WTC11 (cell line): ENCODE data around the gene GALM. TPM values are rescaled to one million over a fixed set of nuclear protein-coding genes. Genes with fewer than 3 reads are reported as not detected.

Experiments used
- CREM ChIP-seq: sonication (generic); formaldehyde crosslinking; IDR thresholded peaks from 2 replicates; pipeline ENCODE4 v1.8.1; 2022; ENCODE audit warnings: mild to moderate bottlenecking, missing genetic modification reagents, moderate library complexity
- EMX1 ChIP-seq: fragments of 250-450 bp; sonication (Bioruptor Pico); IDR thresholded peaks from 2 replicates; pipeline ENCODE4 v1.8.0; 2021; ENCODE audit warnings: mild to moderate bottlenecking
- ESRRA ChIP-seq: sonication (generic); formaldehyde crosslinking; IDR thresholded peaks from 2 replicates; pipeline ENCODE4 v1.8.1; 2022; ENCODE audit warnings: mild to moderate bottlenecking, missing genetic modification reagents, borderline replicate concordance
- GABPB1 ChIP-seq: sonication (generic); formaldehyde crosslinking; IDR thresholded peaks from 2 replicates; pipeline ENCODE4 v1.8.1; 2023; ENCODE audit warnings: mild to moderate bottlenecking, missing genetic modification reagents
- GRHL2 ChIP-seq: fragments of 250-450 bp; sonication (Bioruptor Pico); IDR thresholded peaks from 2 replicates; pipeline ENCODE4 v1.8.0; 2022; ENCODE audit warnings: mild to moderate bottlenecking, moderate library complexity; ENCODE audit not compliant: insufficient replicate concordance, severe bottlenecking
- MYBL2 ChIP-seq: sonication (generic); formaldehyde crosslinking; IDR thresholded peaks from 2 replicates; pipeline ENCODE4 v1.8.1; 2023; ENCODE audit warnings: mild to moderate bottlenecking, moderate library complexity, missing genetic modification reagents
- NR1H2 ChIP-seq: sonication (generic); formaldehyde crosslinking; IDR thresholded peaks from 2 replicates; pipeline ENCODE4 v1.9.0; 2021; ENCODE audit warnings: mild to moderate bottlenecking, moderate library complexity, missing genetic modification reagents
- SOX15 ChIP-seq: fragments of 250-450 bp; sonication (Bioruptor Pico); IDR thresholded peaks from 2 replicates; pipeline ENCODE4 v1.9.0; 2021; ENCODE audit warnings: mild to moderate bottlenecking
- ZBTB21 ChIP-seq: sonication (generic); formaldehyde crosslinking; IDR thresholded peaks from 2 replicates; pipeline ENCODE4 v1.8.1; 2023; ENCODE audit warnings: mild to moderate bottlenecking, missing genetic modification reagents, borderline replicate concordance
- ZNF416 ChIP-seq: fragments of 250-450 bp; sonication (Bioruptor Pico); IDR thresholded peaks from 2 replicates; pipeline ENCODE4 v1.9.0; 2021; ENCODE audit warnings: mild to moderate bottlenecking, inconsistent platforms
- total RNA-seq: library from RNA; stranded (reverse); gene quantifications from 3 replicates; pipeline ENCODE4 v1.2.3, GENCODE V29; 2021
- TF ChIP-seq, protein P1 (sequence below): sonication (generic); formaldehyde crosslinking; IDR thresholded peaks from 2 replicates; pipeline ENCODE4 v1.8.1; 2023; ENCODE audit warnings: mild to moderate bottlenecking, moderate library complexity, missing genetic modification reagents
- TF ChIP-seq, protein P2 (sequence below): sonication (generic); formaldehyde crosslinking; IDR thresholded peaks from 2 replicates; pipeline ENCODE4 v1.8.1; 2022; ENCODE audit warnings: mild to moderate bottlenecking, moderate library complexity, missing genetic modification reagents
- TF ChIP-seq, protein P3 (sequence below): sonication (generic); formaldehyde crosslinking; IDR thresholded peaks from 2 replicates; pipeline ENCODE4 v1.8.1; 2023; ENCODE audit warnings: mild to moderate bottlenecking, missing genetic modification reagents, borderline replicate concordance
- TF ChIP-seq, protein P4 (sequence below): fragments of 250-450 bp; sonication (Bioruptor Pico); IDR thresholded peaks from 2 replicates; pipeline ENCODE4 v1.9.0; 2021; ENCODE audit warnings: mild to moderate bottlenecking, borderline replicate concordance
- TF ChIP-seq, protein P5 (sequence below): sonication (generic); formaldehyde crosslinking; IDR thresholded peaks from 2 replicates; pipeline ENCODE4 v1.8.1; 2022; ENCODE audit warnings: missing genetic modification reagents, borderline replicate concordance
- TF ChIP-seq, protein P6 (sequence below): sonication (generic); formaldehyde crosslinking; IDR thresholded peaks from 2 replicates; pipeline ENCODE4 v1.8.0; 2022; ENCODE audit warnings: mild to moderate bottlenecking, missing genetic modification reagents
- TF ChIP-seq, protein P7 (sequence below): sonication (generic); formaldehyde crosslinking; IDR thresholded peaks from 2 replicates; pipeline ENCODE4 v1.8.0; 2023; ENCODE audit warnings: mild to moderate bottlenecking, missing genetic modification reagents
- TF ChIP-seq, protein P8 (sequence below): sonication (generic); formaldehyde crosslinking; conservative IDR thresholded peaks from 2 replicates; pipeline ENCODE4 v1.8.1; 2023; ENCODE audit warnings: mild to moderate bottlenecking, low read depth, missing genetic modification reagents, moderate library complexity

GALM gene
- total RNA-seq, 1 experiment from 2014 or later, result 11.2 TPM

DNA sequence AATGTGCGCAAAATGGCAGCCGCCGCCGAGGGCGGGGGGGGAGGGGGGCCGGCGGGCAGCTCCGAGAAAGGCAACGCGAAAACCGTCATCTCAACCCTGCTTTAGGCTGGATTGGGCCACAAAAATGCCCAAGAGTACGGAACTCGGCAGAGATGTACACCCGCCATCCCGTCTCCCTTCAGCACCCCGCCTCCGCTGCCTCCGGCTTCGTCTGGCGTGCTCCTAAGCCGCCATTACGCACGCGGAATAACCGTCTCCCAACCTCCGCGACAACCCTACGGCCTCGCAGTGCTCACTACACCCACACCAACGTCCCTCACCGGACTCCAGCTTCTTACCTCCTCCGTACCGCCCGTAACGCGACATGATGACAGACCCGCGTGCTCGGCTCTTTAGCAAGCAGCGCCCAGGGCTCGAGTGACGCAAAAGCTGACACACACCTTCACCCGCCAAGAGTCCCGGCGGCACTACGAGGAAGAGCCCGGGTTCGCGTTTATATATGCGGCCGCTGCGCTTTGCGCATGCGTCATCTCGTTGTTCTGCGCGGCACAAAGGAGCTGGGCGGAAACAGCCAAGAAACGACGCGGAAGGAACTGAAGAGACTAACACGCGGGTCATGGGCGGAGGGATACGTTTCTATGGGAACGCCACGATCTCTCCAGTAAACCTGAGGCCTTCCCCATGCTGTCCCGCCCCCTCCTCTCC, 85.1 kb downstream of the GALM start, which contains the start of gene SRSF7 (continued):
- TF ChIP-seq, protein P1, sequence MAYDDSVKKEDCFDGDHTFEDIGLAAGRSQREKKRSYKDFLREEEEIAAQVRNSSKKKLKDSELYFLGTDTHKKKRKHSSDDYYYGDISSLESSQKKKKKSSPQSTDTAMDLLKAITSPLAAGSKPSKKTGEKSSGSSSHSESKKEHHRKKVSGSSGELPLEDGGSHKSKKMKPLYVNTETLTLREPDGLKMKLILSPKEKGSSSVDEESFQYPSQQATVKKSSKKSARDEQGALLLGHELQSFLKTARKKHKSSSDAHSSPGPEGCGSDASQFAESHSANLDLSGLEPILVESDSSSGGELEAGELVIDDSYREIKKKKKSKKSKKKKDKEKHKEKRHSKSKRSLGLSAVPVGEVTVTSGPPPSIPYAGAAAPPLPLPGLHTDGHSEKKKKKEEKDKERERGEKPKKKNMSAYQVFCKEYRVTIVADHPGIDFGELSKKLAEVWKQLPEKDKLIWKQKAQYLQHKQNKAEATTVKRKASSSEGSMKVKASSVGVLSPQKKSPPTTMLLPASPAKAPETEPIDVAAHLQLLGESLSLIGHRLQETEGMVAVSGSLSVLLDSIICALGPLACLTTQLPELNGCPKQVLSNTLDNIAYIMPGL, result peak; percentile 71; the same call in 1 of the 2 replicates
- TF ChIP-seq ZNF416, result peak; percentile 91
- TF ChIP-seq, protein P2, sequence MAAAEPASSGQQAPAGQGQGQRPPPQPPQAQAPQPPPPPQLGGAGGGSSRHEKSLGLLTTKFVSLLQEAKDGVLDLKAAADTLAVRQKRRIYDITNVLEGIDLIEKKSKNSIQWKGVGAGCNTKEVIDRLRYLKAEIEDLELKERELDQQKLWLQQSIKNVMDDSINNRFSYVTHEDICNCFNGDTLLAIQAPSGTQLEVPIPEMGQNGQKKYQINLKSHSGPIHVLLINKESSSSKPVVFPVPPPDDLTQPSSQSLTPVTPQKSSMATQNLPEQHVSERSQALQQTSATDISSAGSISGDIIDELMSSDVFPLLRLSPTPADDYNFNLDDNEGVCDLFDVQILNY, result peak; percentile 73
- TF ChIP-seq, protein P3, sequence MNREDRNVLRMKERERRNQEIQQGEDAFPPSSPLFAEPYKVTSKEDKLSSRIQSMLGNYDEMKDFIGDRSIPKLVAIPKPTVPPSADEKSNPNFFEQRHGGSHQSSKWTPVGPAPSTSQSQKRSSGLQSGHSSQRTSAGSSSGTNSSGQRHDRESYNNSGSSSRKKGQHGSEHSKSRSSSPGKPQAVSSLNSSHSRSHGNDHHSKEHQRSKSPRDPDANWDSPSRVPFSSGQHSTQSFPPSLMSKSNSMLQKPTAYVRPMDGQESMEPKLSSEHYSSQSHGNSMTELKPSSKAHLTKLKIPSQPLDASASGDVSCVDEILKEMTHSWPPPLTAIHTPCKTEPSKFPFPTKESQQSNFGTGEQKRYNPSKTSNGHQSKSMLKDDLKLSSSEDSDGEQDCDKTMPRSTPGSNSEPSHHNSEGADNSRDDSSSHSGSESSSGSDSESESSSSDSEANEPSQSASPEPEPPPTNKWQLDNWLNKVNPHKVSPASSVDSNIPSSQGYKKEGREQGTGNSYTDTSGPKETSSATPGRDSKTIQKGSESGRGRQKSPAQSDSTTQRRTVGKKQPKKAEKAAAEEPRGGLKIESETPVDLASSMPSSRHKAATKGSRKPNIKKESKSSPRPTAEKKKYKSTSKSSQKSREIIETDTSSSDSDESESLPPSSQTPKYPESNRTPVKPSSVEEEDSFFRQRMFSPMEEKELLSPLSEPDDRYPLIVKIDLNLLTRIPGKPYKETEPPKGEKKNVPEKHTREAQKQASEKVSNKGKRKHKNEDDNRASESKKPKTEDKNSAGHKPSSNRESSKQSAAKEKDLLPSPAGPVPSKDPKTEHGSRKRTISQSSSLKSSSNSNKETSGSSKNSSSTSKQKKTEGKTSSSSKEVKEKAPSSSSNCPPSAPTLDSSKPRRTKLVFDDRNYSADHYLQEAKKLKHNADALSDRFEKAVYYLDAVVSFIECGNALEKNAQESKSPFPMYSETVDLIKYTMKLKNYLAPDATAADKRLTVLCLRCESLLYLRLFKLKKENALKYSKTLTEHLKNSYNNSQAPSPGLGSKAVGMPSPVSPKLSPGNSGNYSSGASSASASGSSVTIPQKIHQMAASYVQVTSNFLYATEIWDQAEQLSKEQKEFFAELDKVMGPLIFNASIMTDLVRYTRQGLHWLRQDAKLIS, result peak; percentile 97
- TF ChIP-seq, protein P4, sequence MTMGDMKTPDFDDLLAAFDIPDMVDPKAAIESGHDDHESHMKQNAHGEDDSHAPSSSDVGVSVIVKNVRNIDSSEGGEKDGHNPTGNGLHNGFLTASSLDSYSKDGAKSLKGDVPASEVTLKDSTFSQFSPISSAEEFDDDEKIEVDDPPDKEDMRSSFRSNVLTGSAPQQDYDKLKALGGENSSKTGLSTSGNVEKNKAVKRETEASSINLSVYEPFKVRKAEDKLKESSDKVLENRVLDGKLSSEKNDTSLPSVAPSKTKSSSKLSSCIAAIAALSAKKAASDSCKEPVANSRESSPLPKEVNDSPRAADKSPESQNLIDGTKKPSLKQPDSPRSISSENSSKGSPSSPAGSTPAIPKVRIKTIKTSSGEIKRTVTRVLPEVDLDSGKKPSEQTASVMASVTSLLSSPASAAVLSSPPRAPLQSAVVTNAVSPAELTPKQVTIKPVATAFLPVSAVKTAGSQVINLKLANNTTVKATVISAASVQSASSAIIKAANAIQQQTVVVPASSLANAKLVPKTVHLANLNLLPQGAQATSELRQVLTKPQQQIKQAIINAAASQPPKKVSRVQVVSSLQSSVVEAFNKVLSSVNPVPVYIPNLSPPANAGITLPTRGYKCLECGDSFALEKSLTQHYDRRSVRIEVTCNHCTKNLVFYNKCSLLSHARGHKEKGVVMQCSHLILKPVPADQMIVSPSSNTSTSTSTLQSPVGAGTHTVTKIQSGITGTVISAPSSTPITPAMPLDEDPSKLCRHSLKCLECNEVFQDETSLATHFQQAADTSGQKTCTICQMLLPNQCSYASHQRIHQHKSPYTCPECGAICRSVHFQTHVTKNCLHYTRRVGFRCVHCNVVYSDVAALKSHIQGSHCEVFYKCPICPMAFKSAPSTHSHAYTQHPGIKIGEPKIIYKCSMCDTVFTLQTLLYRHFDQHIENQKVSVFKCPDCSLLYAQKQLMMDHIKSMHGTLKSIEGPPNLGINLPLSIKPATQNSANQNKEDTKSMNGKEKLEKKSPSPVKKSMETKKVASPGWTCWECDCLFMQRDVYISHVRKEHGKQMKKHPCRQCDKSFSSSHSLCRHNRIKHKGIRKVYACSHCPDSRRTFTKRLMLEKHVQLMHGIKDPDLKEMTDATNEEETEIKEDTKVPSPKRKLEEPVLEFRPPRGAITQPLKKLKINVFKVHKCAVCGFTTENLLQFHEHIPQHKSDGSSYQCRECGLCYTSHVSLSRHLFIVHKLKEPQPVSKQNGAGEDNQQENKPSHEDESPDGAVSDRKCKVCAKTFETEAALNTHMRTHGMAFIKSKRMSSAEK, result peak; percentile 94; the same call in 1 of the 2 replicates
- no peak for TF ChIP-seq NR1H2 (CRISPR knock-in tag)
- TF ChIP-seq, protein P5, sequence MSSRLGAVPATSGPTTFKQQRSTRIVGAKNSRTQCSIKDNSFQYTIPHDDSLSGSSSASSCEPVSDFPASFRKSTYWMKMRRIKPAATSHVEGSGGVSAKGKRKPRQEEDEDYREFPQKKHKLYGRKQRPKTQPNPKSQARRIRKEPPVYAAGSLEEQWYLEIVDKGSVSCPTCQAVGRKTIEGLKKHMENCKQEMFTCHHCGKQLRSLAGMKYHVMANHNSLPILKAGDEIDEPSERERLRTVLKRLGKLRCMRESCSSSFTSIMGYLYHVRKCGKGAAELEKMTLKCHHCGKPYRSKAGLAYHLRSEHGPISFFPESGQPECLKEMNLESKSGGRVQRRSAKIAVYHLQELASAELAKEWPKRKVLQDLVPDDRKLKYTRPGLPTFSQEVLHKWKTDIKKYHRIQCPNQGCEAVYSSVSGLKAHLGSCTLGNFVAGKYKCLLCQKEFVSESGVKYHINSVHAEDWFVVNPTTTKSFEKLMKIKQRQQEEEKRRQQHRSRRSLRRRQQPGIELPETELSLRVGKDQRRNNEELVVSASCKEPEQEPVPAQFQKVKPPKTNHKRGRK (CRISPR knock-in tag), result no peak
- peak; percentile 86 for TF ChIP-seq SOX15 (CRISPR knock-in tag)
- TF ChIP-seq GRHL2, result no peak
- TF ChIP-seq, protein P6, sequence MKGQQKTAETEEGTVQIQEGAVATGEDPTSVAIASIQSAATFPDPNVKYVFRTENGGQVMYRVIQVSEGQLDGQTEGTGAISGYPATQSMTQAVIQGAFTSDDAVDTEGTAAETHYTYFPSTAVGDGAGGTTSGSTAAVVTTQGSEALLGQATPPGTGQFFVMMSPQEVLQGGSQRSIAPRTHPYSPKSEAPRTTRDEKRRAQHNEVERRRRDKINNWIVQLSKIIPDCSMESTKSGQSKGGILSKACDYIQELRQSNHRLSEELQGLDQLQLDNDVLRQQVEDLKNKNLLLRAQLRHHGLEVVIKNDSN (CRISPR knock-in tag), result peak; percentile 66
- peak; percentile 96 for TF ChIP-seq MYBL2 (CRISPR knock-in tag)
- peak; percentile 87 for TF ChIP-seq EMX1 (CRISPR knock-in tag)
- TF ChIP-seq, protein P7, sequence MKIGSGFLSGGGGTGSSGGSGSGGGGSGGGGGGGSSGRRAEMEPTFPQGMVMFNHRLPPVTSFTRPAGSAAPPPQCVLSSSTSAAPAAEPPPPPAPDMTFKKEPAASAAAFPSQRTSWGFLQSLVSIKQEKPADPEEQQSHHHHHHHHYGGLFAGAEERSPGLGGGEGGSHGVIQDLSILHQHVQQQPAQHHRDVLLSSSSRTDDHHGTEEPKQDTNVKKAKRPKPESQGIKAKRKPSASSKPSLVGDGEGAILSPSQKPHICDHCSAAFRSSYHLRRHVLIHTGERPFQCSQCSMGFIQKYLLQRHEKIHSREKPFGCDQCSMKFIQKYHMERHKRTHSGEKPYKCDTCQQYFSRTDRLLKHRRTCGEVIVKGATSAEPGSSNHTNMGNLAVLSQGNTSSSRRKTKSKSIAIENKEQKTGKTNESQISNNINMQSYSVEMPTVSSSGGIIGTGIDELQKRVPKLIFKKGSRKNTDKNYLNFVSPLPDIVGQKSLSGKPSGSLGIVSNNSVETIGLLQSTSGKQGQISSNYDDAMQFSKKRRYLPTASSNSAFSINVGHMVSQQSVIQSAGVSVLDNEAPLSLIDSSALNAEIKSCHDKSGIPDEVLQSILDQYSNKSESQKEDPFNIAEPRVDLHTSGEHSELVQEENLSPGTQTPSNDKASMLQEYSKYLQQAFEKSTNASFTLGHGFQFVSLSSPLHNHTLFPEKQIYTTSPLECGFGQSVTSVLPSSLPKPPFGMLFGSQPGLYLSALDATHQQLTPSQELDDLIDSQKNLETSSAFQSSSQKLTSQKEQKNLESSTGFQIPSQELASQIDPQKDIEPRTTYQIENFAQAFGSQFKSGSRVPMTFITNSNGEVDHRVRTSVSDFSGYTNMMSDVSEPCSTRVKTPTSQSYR (CRISPR knock-in tag), result 0 out of 2 replicates have a peak, but pooled peaks have one; percentile 13
- no peak for TF ChIP-seq CREM (CRISPR knock-in tag)
- TF ChIP-seq GABPB1 (CRISPR knock-in tag), result peak; percentile 85
- TF ChIP-seq ZBTB21 (CRISPR knock-in tag), result peak; percentile 94
- TF ChIP-seq, protein P8, sequence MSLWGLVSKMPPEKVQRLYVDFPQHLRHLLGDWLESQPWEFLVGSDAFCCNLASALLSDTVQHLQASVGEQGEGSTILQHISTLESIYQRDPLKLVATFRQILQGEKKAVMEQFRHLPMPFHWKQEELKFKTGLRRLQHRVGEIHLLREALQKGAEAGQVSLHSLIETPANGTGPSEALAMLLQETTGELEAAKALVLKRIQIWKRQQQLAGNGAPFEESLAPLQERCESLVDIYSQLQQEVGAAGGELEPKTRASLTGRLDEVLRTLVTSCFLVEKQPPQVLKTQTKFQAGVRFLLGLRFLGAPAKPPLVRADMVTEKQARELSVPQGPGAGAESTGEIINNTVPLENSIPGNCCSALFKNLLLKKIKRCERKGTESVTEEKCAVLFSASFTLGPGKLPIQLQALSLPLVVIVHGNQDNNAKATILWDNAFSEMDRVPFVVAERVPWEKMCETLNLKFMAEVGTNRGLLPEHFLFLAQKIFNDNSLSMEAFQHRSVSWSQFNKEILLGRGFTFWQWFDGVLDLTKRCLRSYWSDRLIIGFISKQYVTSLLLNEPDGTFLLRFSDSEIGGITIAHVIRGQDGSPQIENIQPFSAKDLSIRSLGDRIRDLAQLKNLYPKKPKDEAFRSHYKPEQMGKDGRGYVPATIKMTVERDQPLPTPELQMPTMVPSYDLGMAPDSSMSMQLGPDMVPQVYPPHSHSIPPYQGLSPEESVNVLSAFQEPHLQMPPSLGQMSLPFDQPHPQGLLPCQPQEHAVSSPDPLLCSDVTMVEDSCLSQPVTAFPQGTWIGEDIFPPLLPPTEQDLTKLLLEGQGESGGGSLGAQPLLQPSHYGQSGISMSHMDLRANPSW (CRISPR knock-in tag), result no peak
- 0 out of 2 replicates have a peak, but pooled peaks have one; percentile 60 for TF ChIP-seq ESRRA (CRISPR knock-in tag)
